Activated CD4-positive, alpha-beta T cell treated with anti-CD3 and anti-CD28 coated beads, Interleukin-2, amount 50 U/mL, for 4 hours (primary cell): ENCODE measurements around the gene GIGYF1.
"Not testable (repeated sequence)": the region's sequence is repeated elsewhere in the genome, so short reads cannot be mapped to it uniquely, and the experiment has no call there.

ENCODE experiments used
- DNase-seq, 2 experiments: peaks; one replicate each; pipeline ENCODE4 v3.0.0-alpha.2; 2020

Gene GIGYF1

DNA sequence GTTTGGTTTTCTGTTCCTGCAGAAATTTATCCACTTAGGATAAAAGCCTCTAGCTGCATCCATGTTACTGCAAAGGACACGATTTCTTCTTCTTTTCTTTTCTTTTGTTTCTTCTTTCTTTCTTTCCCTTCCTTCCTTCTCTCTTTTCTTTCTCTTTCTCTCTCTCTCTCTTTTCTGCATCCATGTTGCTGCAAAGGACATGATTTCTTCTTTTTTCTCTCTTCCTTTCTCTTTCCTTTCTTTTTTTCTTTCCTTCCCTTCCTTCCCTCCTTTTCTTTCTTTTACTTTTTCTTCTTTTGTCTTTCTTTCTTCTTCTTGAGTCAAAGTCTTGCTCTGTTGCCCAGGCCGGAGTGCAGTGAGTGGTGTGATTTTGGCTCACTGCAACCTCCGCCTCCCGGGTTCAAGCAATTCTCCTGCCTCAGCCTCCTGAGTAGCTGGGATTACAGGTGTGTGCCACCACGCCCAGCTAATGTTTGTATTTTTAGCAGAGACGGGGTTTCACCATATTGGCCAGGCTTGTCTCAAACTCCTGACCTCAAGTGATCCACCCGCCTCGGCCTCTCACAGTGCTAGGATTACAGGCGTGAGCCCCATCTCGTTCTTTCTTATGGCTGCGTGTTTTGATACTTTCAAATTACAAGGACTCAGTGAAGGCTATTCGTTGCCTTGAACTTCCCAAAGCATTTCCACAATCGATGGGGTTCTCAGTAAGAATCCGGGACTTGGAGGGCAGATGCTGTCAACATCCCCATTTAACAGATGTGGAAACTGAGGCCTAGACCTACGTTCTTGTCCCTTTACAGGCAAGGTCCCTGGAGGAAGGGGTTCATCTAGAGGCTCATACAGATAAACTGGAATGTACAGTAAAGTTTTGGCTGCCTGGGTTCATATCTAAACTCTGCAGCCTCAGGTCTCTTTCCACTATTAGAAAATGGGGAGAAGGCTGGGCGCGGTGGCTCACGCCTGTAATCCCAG lies 22.4 kb downstream of the GIGYF1 start:
- DNase-seq = no peak

DNA sequence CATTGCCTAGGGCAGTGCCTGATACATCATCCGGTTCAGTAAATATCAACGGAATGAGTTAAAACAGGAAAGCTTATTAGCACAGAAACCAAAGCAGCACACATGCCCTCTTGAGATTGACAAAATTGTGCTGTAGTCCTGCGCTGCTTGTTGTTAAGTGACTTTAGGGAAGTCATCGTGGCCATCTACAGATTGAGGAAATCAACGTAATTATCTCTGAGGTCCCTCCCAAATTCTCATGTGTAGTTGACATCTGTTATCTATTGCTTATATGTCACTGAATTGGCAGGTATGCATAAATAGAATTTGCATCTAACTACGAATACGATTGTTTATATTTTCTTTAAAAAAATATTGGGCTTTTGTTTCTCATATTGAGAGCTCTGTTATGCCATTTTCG lies 24.0 kb downstream of the GIGYF1 start:
- DNase-seq = no peak

GRCh38 chr7:100669106-100669505 lies 24.9 kb downstream of the GIGYF1 start:
- not testable (repeated sequence) for DNase-seq

- DNase-seq = no peak
Measured at GRCh38 chr7:100668069-100668449, 26.0 kb downstream of the GIGYF1 start.

- DNase-seq = no peak
Measured at GRCh38 chr7:100667331-100668068, 26.6 kb downstream of the GIGYF1 start.

DNA sequence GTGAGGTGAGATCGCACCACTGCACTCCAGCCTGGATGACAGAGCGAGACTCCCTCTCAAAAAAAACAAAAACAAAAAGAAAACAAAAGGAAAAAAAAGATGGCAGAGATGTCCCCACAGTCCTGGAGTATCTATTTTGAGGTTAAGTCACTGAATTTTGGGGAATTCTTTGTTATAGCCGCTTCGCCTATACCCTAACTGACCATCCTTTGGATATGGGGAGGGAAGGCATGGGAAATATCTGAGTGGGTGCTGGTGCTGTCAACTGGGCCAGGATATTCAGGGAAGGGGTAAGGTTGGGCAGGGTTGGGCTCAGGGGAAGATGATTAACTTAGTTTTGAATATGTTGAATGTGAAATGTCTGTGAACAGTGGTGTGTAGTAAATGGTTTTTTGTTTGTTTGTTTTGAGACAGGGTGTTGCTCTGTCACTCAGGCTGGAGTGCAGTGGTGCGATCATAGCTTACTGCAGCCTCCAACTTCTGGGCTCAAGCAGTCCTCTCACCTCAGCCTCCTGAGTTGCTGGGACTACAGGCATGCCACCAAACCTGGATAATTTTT lies 28.8 kb downstream of the GIGYF1 start:
- DNase-seq = no peak

DNA sequence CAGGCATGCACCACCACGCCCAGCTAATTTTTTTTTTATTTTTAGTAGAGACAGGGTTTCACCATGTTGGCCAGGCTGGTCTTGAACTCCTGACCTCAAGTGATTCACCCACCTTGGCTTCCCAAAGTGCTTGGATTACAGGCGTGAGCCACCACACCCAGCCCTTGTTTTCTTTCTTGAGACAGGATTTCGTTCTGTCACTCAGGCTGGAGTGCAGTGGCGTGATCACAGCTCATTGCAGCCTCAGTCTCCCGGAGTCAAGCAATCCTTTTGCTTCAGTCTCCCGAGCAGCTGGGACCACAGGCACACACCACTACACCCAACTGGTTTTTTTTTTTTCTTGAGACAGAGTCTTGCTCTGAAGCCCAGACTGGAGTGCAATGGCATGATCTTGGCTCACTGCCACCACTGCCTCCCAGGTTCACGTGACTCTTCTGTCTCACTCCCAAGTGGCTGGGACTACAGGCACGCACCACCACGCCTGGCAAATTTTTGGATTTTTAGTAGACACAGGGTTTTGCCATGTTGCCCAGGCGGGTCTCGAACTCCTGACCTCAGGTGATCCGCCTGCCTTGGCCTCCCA lies 31.8 kb downstream of the GIGYF1 start:
- not testable (repeated sequence) for DNase-seq

DNA sequence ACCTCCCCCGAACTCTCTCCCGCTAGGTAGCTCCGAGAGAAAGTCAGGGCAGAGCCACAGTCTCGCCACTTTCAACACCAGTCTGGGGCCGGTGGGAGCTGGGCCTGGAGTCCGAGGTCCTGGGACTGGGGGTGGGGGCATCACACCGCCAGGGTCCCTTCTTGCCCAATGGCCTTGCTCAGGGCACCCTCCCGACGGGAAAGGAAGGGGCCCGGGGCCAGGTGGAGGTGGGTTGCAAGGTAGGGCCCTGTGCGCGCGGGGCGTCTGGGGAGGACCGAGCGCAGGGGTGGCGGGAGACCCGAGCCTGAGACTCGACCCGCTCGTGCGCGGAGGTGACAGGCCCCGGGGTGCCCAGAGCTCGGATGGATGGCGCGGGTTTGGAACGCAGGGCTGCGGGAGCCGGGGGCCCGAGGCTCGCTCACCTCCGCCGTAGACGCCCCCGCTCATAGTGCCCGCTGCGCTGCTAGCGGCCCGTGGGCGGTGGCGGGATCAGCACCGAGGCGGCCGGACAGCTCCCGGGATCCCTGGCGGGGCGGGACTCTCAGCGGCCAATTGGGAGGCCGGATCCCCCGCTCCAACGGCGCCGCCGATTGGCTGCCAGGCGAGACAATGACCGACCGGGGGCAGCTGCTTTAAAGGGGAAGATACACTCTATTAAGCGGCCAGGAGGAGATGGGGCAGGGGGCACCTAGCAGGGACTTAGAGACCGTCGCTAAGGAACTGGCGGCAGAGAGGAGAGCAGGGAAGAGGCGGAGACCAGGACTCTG lies 38.0 kb downstream of the GIGYF1 start, which contains the start of gene ACTL6B:
Gene ACTL6B, minus strand, starts transcription at position 541 of the 767 bp plus-strand sequence. Its CDS starts 94 bp downstream, at position 447.
- DNase-seq = peak in 1 of 2 experiments; percentile 24

DNA sequence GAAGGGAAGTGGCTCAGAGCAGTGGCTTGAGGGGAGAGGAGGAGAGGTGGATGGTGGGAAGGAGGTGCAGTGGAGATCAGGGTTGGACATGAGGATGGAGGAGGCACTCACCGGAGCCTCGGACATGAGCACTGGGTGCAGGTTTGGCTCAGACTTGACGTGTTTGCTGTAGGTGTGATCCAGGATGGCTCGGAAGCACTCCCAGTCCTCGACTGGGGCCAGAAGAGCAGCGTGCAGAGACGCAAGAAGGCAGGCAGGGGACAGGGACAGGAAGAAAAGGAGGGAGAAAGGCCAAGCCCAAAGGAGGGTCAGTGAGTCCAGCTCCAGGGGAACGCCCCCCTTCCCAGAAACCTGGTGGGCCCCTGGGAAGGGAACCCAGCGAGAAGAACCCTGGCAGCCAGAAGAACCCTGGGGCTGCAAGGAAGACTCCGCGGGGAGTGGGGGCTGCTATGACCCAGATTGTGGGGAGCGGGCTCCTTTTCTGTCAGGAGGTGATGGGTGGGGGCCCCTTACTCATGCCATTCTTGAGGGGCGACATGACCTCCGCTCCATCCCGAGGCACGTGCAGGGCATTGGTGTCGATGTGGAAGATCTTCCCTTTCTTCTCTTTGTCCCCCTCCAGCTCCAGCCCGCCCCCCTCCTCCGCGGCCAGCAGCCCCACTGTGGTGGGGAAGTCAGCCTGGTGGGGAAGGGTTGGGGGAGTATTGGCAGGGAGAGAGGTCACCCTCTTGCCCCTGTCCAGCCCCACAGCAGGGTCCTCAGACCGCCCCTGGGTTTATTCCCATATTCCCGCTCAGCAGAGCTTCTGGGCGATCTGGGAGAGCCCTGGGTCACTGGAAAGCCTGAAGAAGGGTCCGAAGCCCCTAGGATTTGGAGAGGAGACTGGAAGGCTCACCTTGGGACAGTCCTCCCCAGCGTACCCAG lies 38.9 kb downstream of the GIGYF1 start:
- no peak for DNase-seq

DNA sequence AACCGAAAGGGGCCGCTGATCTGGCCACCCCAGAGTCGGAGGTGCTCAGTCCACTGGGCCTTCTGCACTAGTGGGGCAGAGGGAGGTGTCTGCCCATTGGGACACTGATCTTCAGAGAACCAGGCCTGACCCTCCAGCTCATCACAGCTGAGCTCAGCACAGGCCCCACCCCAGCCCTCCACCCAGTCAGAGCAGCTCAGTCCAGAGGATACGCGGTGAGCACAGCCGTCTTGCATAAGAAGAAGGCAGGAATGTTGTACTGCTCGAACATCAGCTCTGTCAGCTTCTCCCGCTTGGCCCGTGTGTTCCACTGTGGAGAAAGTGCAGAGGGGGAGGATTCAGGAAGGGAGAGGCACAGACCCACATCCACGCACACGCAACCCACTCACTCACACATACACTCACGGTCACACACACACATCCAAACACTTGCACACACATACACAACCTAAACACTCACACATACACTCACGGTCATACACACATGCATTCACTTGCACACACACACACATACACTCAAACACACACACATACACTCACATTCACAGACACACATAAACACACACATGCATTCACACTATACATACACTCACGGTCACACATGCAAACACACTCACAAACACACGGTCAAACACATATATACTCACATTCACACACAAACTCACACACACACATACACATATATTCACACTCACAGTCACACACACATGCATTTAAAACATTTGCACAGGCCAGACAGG lies 44.1 kb downstream of the GIGYF1 start:
- DNase-seq = no peak

DNA sequence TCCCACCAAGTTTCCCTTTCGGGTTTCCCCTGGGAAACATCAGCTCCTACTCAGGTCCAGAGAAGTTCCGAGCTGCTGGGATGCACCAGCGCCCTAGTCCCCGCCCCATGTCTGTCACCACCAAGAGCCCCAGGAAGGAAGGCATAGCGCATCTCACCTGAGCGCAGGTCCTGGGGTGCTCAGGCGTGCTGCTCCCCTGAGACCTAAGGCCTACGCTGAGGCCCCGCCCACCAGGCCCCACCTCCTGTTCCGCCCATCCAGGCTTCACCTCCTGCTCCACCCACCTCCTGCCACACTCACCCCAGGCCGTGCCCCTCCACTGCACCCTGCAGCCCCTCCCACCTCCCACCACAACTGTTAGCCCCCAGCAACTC lies 51.5 kb downstream of the GIGYF1 start:
- DNase-seq = no peak

DNA sequence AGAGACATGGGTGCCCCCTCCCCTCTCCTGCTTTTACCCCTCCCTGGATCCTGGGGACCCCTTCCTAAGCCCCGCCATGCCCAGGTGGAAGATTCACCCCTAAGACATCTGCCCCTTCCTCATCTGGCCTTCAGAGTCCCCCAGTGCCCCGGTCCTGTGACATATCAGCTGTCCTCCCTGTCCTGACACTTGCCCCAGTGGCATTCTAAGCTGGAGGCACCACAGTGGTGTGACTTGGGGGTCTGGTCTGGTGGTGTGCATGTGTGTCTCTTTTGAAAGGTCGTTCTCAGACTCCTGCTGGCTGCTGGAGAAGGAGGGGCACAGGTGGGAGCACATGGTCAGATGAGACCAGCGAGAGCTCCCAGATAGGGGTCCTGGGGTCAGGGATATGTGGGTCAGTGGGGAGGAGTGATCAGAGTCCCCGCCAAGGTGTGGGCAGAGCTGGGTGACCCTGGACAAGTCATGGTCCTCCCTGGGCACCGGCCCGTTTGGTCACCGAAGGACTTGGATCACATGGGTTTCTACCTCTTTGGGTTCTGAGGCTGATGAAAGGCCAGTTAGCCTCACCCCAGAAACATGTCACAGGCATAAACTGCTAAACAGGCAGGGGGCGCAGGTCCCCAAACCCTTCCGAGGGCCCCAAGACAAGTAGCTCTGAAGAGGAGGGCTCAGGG lies 52.1 kb downstream of the GIGYF1 start:
- no peak for DNase-seq

DNA sequence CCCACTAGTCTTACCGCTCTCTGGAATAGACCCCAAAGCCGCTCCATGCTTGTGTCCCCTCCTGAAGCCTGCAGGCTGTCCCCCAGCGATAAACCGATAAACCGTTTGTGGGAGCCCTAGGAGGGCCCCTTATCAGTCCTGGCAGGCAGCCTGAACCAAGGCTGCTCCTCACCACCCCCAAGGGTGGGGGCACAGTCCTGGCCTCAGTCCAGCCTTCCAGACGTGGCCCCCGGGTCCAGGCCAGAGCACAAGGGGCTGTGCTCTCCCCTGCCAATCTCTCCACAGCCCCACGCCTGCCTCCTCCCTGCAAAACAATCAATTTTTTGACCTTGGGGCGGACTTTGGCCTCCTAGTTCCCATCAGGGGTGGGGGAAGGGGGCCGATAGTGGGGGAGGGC lies 52.6 kb downstream of the GIGYF1 start, which contains the start of gene TFR2:
Gene TFR2, minus strand, starts transcription at position 90 of the 397 bp plus-strand sequence. Its CDS starts 43 bp downstream, at position 47.
- DNase-seq = no peak

- no peak for DNase-seq
Measured at GRCh38 chr7:100640517-100641440, 53.3 kb downstream of the GIGYF1 start.

GRCh38 chr7:100639995-100640516 lies 54.0 kb downstream of the GIGYF1 start:
- DNase-seq = no peak

- DNase-seq = peak; percentile 39 to 40
Measured at GRCh38 chr7:100632951-100633717, 60.9 kb downstream of the GIGYF1 start.

GRCh38 chr7:100630066-100630465 lies 64.0 kb downstream of the GIGYF1 start:
- DNase-seq = no peak
